Panc1 (cell line): ENCODE measurements around the gene FIGNL2. TPM values are rescaled to one million over a fixed set of nuclear protein-coding genes. Genes with fewer than 3 reads are reported as not detected.

ENCODE experiments used
- ATAC-seq: fragments of 200-7000 bp; cut with Tn5 transposase; 2 replicates; pipeline ENCODE4 v1.9.1; 2020; ENCODE audit warnings: mild to moderate bottlenecking, moderate library complexity
- BruUV-seq: library from RNA; stranded (reverse); fragments of 400-500 nt; replicated peaks from 2 replicates; lab custom pipeline; 2021; lab: Mats Ljungman, UMichigan
- CTCF ChIA-PET: fragments of 300-600 bp; sonication (Branson Sonifier 250); formaldehyde crosslinking; loops from one replicate; lab custom pipeline; 2022; ENCODE audit warnings: antibody characterized with exemption; lab: Charles Lee
- POLR2A ChIA-PET: fragments of 300-600 bp; sonication (Branson Sonifier 250); formaldehyde crosslinking; loops from one replicate; lab custom pipeline; 2022; ENCODE audit warnings: antibody characterized with exemption; lab: Charles Lee
- DNase-seq: peaks from one replicate; pipeline ENCODE4 v3.0.0-alpha.2; 2010; ENCODE audit warnings: low read depth, low spot score
- H3K27ac ChIP-seq: 2 replicates; pipeline ENCODE4 v1.5.1; 2011; ENCODE audit warnings: mild to moderate bottlenecking, low read length, inconsistent platforms
- H3K27me3 ChIP-seq: fragments of 200-500 bp; sonication (Bioruptor generic); 2 replicates; pipeline ENCODE4 v1.6.0; 2014; ENCODE audit warnings: low read length, inconsistent platforms; ENCODE audit not compliant: control insufficient read depth, insufficient read depth
- H3K36me3 ChIP-seq: fragments of 200-500 bp; sonication (Bioruptor generic); 2 replicates; pipeline ENCODE4 v1.5.1; 2014; ENCODE audit warnings: inconsistent platforms, mild to moderate bottlenecking, low read length, moderate library complexity; ENCODE audit not compliant: control insufficient read depth, insufficient read depth
- H3K4me1 ChIP-seq: 2 replicates; pipeline ENCODE4 v1.5.1; 2011; ENCODE audit warnings: inconsistent platforms, mild to moderate bottlenecking, low read length, moderate library complexity; ENCODE audit not compliant: control insufficient read depth, insufficient read depth
- H3K4me3 ChIP-seq, 2 experiments: 2 replicates each; pipeline ENCODE4 v1.5.1; 2011 to 2012; ENCODE audit warnings: low read depth in 2 of 2, low read length in 2 of 2, mild to moderate bottlenecking in 2 of 2, inconsistent platforms in 1 of 2, moderate library complexity in 1 of 2
- H3K9me3 ChIP-seq: fragments of 200-500 bp; sonication (Bioruptor generic); 2 replicates; pipeline ENCODE4 v1.5.1; 2014; ENCODE audit warnings: low read depth, mild to moderate bottlenecking, inconsistent platforms, low read length, moderate library complexity; ENCODE audit not compliant: control insufficient read depth, insufficient read depth
- POLR2AphosphoS5 ChIP-seq: IDR thresholded peaks from 2 replicates; pipeline ENCODE4 v1.6.1; 2012; ENCODE audit warnings: mild to moderate bottlenecking, low read depth, low read length, moderate library complexity
- SIN3A ChIP-seq: IDR thresholded peaks from 2 replicates; pipeline ENCODE4 v1.6.1; 2012; ENCODE audit warnings: low read depth, mild to moderate bottlenecking, low read length, moderate library complexity, borderline replicate concordance; ENCODE audit not compliant: insufficient read depth
- TCF7L2 ChIP-seq: IDR thresholded peaks from 2 replicates; pipeline ENCODE4 v1.6.1; 2011; ENCODE audit warnings: mild to moderate bottlenecking, low read depth, low read length, inconsistent platforms
- in situ Hi-C: cut with HindIII; loops from 2 replicates; pipeline ENCODE4 v1.10.0; 2016; ENCODE audit warnings: low sequenced_read_pairs, low pct_unique_long_range_greater_than_20kb
- intact Hi-C: fragments of 100-400 bp; cut with micrococcal nuclease; formaldehyde crosslinking; loops from one replicate; pipeline ENCODE4 v1.10.0; 2022; ENCODE audit not compliant: unreplicated experiment
- total RNA-seq: library from RNA; stranded (reverse); gene quantifications from one replicate; pipeline ENCODE4 v1.2.1, GENCODE V29; 2021; ENCODE audit not compliant: unreplicated experiment
- TF ChIP-seq, protein P1 (sequence below): fragments of 450-650 bp; IDR thresholded peaks from 2 replicates; pipeline ENCODE4 v1.5.1; 2017; ENCODE audit warnings: mild to moderate bottlenecking
- TF ChIP-seq, protein P2 (sequence below), 2 experiments: IDR thresholded peaks; 2 replicates each; pipeline ENCODE4 v1.6.1; 2011 to 2012; ENCODE audit warnings: low read depth in 2 of 2, control low read depth in 1 of 2, low read length in 1 of 2, mild to moderate bottlenecking in 1 of 2, moderate library complexity in 1 of 2; ENCODE audit not compliant: insufficient read depth in 1 of 2

Gene FIGNL2
- total RNA-seq, 1 experiment from 2014 or later = 0.23 TPM

DNA sequence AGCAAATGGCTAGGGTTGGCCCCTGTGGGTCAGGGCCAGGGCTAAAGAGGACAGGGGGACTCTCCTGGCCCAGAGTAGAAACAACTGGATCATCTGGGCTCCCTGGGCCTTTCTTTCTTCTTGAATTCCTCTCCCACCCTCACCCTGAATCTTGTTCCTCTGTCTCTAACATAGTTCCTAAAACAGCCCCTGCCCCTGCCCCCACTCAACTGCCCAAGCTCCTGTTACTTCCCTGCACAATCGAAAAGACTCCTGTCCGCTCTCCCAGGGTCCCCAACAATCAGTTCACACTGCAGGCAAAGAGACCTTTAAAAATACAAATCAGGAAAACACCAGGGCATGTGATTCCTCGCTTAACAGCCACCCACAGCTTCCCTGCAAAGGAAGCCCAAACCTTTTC lies 21.4 kb upstream of the FIGNL2 start:
- no peaks in the 10 kb centered on the region for H3K4me1 ChIP-seq
- no peaks in the 10 kb centered on the region for H3K36me3 ChIP-seq
- ATAC-seq (no peak), DNase-seq (no peak)
- in situ Hi-C loops = no loop called here
- H3K27me3 ChIP-seq = no peaks in the 10 kb centered on the region
- H3K9me3 ChIP-seq = no peaks in the 10 kb centered on the region
- TF ChIP-seq TCF7L2 = no peak
- TF ChIP-seq, protein P1, sequence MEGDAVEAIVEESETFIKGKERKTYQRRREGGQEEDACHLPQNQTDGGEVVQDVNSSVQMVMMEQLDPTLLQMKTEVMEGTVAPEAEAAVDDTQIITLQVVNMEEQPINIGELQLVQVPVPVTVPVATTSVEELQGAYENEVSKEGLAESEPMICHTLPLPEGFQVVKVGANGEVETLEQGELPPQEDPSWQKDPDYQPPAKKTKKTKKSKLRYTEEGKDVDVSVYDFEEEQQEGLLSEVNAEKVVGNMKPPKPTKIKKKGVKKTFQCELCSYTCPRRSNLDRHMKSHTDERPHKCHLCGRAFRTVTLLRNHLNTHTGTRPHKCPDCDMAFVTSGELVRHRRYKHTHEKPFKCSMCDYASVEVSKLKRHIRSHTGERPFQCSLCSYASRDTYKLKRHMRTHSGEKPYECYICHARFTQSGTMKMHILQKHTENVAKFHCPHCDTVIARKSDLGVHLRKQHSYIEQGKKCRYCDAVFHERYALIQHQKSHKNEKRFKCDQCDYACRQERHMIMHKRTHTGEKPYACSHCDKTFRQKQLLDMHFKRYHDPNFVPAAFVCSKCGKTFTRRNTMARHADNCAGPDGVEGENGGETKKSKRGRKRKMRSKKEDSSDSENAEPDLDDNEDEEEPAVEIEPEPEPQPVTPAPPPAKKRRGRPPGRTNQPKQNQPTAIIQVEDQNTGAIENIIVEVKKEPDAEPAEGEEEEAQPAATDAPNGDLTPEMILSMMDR = no peak
- no peak for TF ChIP-seq SIN3A
- no TSS peak for BruUV-seq
- H3K27ac ChIP-seq = no peak overlapping the region
- ChIA-PET CTCF (interaction anchor here (1.2 kb wide), 1 partner anchor 46 kb away, joined by 3 read pairs; no protein-coding TSS in a partner anchor), POLR2A (no interaction called here)
- intact Hi-C loops = no loop called here
- no peak overlapping the region for H3K4me3 ChIP-seq

DNA sequence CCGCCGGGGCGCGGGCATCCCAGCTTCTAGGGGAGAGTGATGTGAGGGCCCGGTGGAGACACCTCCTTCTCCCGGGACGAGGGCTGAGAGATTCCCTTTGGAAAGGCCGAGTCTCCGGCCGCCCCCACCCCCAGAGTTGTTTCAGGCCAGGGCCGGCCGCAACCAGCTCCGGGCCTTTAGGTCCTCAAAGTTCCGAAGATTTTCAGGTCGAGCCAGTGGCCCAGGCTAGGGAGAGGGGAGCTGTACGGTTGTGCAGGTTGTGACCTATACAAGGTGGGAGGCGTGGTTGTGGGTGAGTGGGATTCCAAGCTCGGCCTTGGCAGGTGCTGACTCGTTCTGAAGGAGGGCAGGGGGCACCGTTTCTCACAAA lies 21.0 kb upstream of the FIGNL2 start:
- ChIA-PET POLR2A (no interaction called here), CTCF (interaction anchor here (1.2 kb wide), 1 partner anchor 46 kb away, joined by 3 read pairs; no protein-coding TSS in a partner anchor)
- no TSS peak for BruUV-seq
- no peaks in the 10 kb centered on the region for H3K27me3 ChIP-seq
- H3K4me3 ChIP-seq = no peak overlapping the region
- no peaks in the 10 kb centered on the region for H3K36me3 ChIP-seq
- TF ChIP-seq TCF7L2 = no peak
- TF ChIP-seq, protein P1 = no peak
- TF ChIP-seq POLR2AphosphoS5 = no peak
- TF ChIP-seq, protein P2, sequence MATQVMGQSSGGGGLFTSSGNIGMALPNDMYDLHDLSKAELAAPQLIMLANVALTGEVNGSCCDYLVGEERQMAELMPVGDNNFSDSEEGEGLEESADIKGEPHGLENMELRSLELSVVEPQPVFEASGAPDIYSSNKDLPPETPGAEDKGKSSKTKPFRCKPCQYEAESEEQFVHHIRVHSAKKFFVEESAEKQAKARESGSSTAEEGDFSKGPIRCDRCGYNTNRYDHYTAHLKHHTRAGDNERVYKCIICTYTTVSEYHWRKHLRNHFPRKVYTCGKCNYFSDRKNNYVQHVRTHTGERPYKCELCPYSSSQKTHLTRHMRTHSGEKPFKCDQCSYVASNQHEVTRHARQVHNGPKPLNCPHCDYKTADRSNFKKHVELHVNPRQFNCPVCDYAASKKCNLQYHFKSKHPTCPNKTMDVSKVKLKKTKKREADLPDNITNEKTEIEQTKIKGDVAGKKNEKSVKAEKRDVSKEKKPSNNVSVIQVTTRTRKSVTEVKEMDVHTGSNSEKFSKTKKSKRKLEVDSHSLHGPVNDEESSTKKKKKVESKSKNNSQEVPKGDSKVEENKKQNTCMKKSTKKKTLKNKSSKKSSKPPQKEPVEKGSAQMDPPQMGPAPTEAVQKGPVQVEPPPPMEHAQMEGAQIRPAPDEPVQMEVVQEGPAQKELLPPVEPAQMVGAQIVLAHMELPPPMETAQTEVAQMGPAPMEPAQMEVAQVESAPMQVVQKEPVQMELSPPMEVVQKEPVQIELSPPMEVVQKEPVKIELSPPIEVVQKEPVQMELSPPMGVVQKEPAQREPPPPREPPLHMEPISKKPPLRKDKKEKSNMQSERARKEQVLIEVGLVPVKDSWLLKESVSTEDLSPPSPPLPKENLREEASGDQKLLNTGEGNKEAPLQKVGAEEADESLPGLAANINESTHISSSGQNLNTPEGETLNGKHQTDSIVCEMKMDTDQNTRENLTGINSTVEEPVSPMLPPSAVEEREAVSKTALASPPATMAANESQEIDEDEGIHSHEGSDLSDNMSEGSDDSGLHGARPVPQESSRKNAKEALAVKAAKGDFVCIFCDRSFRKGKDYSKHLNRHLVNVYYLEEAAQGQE (IDR thresholded peaks at IDR 0.05; ENCODE audit: insufficient read depth in 1 of 2, low read depth in 2 of 2, low read length in 1 of 2) = no peak
- TF ChIP-seq SIN3A = no peak
- ATAC-seq = no peak
- no peaks in the 10 kb centered on the region for H3K4me1 ChIP-seq
- no peak overlapping the region for H3K27ac ChIP-seq
- no peak for DNase-seq
- intact Hi-C loops = no loop called here
- in situ Hi-C loops = no loop called here
- H3K9me3 ChIP-seq = no peaks in the 10 kb centered on the region
